Measurements from ENCODE around the gene ACBD3. TPM values are rescaled to one million over a fixed set of nuclear protein-coding genes. Genes with fewer than 3 reads are reported as not detected.

The ACBD3 gene
- total and polyA plus RNA-seq, 10 of the 15 experiments (the other 5 are each of a cell fraction or from before 2014, with no cell fraction given), result 7.5 to 27.9 (median 20.3) TPM

DNA sequence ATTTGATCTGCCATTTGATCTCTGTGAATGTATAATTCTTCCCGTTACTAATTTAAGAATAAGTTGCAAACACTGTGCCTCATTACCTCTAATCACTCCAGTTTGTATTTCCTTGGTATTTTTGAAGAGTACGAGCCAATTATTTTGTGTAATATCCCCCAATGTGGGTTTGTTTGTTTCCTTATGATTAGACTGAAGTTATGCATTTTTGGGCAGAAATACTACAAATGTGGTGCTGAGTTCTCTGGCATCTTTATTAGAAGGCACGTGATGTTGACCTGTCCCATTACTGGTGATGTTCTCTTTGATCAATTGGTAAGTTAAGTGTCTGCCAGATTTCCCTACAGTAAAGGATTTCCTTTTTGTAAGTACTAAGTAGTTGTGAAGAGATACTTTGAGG lies 47.3 kb upstream of the ACBD3 start:
- peak overlapping the region; percentile 6; the same call in 1 of the 2 replicates for H2AFZ ChIP-seq (ENCODE audit: control insufficient read depth, low read depth, low read length)
- no peaks in the 10 kb centered on the region; a peak in 2 of 4 replicates for H3K36me3 ChIP-seq (ENCODE audit: control insufficient read depth in 2 of 2, insufficient read depth in 2 of 2, low read length in 1 of 2)
- H3K4me2 ChIP-seq (ENCODE audit: control insufficient read depth, insufficient read depth), result no peak overlapping the region
- 85% methylated on average over 3 of the region's 3 CpGs for WGBS (ENCODE audit: insufficient coverage, insufficient replicate concordance, low lambda C conversion rate, missing lambda C conversion rate)
- H3K9me3 ChIP-seq (replicated peaks; ENCODE audit: control insufficient read depth, insufficient read depth, low read length), result no peaks in the 10 kb centered on the region
- H3K9ac ChIP-seq (ENCODE audit: control insufficient read depth, insufficient read depth, low read length), result no peak overlapping the region
- POLR2A ChIA-PET, result no interaction called here
- SMC1A ChIA-PET (ENCODE audit: uncharacterized antibody, unreplicated experiment), result interaction anchor here (1.7 kb wide), 1 partner anchor 108 kb away, joined by 6 read pairs; no protein-coding TSS in a partner anchor
- FAIRE-seq (no peak), ATAC-seq (no peak), DNase-seq (ENCODE audit: low read depth, low spot score) (no peak)
- no TSS peak for BruUV-seq (replicated peaks)
- RAD21 ChIA-PET (ENCODE audit: unreplicated experiment), result no interaction called here
- H4K20me1 ChIP-seq (ENCODE audit: control insufficient read depth, insufficient read depth), result no peaks in the 10 kb centered on the region
- TF ChIP-seq STAT3 (IDR thresholded peaks at IDR 0.05; ENCODE audit: low read depth, low read length), result no peak
- no peak for TF ChIP-seq HDAC2 (IDR thresholded peaks at IDR 0.05)
- no peak for TF ChIP-seq NRF1 (conservative IDR thresholded peaks at IDR 0.05; ENCODE audit: low read depth, low read length)
- no peak for TF ChIP-seq MXI1 (IDR thresholded peaks at IDR 0.05; ENCODE audit: low read depth, low read length)
- no peak for TF ChIP-seq GABPA (IDR thresholded peaks at IDR 0.05; ENCODE audit: low read depth)
- no peak for TF ChIP-seq CBX5 (IDR thresholded peaks at IDR 0.05; ENCODE audit: low read depth)
- no peak for TF ChIP-seq TARDBP (IDR thresholded peaks at IDR 0.05; ENCODE audit: borderline replicate concordance)
- no peak for TF ChIP-seq NFYA (IDR thresholded peaks at IDR 0.05; ENCODE audit: borderline replicate concordance, low read depth, low read length)
- TF ChIP-seq, protein P1, sequence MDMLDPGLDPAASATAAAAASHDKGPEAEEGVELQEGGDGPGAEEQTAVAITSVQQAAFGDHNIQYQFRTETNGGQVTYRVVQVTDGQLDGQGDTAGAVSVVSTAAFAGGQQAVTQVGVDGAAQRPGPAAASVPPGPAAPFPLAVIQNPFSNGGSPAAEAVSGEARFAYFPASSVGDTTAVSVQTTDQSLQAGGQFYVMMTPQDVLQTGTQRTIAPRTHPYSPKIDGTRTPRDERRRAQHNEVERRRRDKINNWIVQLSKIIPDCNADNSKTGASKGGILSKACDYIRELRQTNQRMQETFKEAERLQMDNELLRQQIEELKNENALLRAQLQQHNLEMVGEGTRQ (IDR thresholded peaks at IDR 0.05; ENCODE audit: borderline replicate concordance, low read depth, low read length), result no peak
- no peak for TF ChIP-seq POLR2A (IDR thresholded peaks at IDR 0.05; ENCODE audit: low read depth, low read length)
- no peak for TF ChIP-seq RCOR1 (conservative IDR thresholded peaks at IDR 0.05; ENCODE audit: low read depth, low read length)
- no peaks in the 10 kb centered on the region for H3K4me1 ChIP-seq (ENCODE audit: control insufficient read depth, insufficient read depth, low read length)
- no peaks in the 10 kb centered on the region for H3K27me3 ChIP-seq (replicated peaks in 1 of 2; ENCODE audit: control insufficient read depth in 2 of 2, insufficient read depth in 2 of 2, low read length in 1 of 2)
- CTCF ChIA-PET, result interaction anchor here (1.3 kb wide), 1 partner anchor 108 kb away, joined by 3 read pairs; no protein-coding TSS in a partner anchor
- in situ Hi-C loops (cut with MboI), result no loop called here
- H3K79me2 ChIP-seq (ENCODE audit: control insufficient read depth, insufficient read depth, low read length), result no peaks in the 10 kb centered on the region
- no peak overlapping the region for H3K4me3 ChIP-seq
- intact Hi-C loops (cut with micrococcal nuclease; ENCODE audit: unreplicated experiment), result no loop called here
- H3K27ac ChIP-seq (ENCODE audit: control insufficient read depth, insufficient read depth), result no peak overlapping the region

Measured in GM12878 (cell line).